Stimulated activated CD8-positive, alpha-beta memory T cell treated with anti-CD3 and anti-CD28 coated beads, Interleukin-12 subunit alpha, Interleukin-12 subunit beta, amount 100 ng/mL, for 1 hour (primary cell): ENCODE data around the gene IFNAR1.

Source experiments
- DNase-seq: peaks from one replicate; pipeline ENCODE4 v3.0.0-alpha.2; 2020; ENCODE audit warnings: low read depth

The IFNAR1 gene

GRCh38 chr21:33402001-33402979 lies 77.5 kb downstream of the IFNAR1 start:
- DNase-seq = no peak

GRCh38 chr21:33403128-33403785 lies 78.5 kb downstream of the IFNAR1 start, which contains the start of gene IFNGR2:
Gene IFNGR2 (plus strand): TSS chr21:33403413. CDS start chr21:33403544, 131 bp downstream.
- peak; percentile 22 for DNase-seq

GRCh38 chr21:33403786-33404585 lies 79.2 kb downstream of the IFNAR1 start:
- no peak for DNase-seq

- no peak for DNase-seq
Measured at GRCh38 chr21:33406493-33406892, 81.7 kb downstream of the IFNAR1 start.
